Measurements from ENCODE around the gene DHRS7C.

The DHRS7C gene

DNA sequence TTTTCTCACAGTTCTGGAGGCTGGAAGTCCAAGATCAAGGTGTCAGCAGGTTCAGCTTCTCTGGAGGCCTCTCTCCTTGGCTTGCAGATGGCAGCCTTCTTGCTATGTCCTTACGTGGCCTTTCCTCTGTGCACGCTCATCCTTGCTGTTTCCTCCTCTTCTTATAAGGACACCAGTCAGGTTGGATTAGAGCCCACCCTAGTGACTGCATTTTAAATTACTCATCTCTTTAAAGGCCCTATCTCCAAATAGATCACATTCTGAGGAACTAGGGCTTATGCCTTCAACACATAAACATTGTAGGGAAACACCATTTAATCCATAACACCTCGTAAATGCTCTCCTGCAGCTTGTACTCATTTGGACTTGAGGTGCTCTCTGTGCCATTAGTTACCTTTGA, 36.3 kb downstream of the DHRS7C start:
- no peak for DNase-seq

GRCh38 chr17:9750524-9750923, 40.9 kb downstream of the DHRS7C start:
- DNase-seq = no peak

DNA sequence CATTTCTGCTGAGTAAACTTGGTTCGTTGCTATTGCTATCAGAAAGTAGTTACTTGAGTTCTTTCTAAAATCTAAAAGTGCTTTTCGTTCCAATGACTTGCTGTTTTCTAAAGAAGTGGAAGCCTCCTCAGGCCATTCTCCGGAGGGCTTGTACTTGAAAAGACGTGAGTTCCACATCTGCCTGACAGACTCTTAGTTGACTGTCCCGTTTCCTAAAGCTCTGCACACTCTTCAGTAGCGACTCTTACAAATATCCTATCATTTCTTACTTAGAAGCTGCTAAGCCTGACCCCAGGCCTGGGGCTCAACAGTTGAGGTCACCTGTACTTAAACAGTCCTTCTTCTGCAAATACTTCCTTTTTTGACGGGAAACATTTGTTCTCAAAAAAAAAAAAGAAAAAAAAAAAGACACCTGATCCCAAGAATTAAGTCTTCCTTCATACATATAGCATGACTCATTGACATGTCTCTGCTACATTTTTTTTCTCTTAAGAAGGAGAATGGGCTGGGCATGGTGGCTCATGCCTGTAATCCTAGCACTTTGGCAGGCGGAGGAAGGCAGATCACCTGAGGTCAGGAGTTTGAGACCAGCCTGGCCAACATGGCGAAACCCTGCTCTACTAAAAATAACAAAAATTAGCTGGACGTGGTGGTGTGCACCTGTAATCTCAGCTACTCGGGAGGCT, 61.5 kb downstream of the DHRS7C start:
- DNase-seq = no peak

GRCh38 chr17:9729034-9729650, 62.2 kb downstream of the DHRS7C start:
- no peak for DNase-seq

DNA sequence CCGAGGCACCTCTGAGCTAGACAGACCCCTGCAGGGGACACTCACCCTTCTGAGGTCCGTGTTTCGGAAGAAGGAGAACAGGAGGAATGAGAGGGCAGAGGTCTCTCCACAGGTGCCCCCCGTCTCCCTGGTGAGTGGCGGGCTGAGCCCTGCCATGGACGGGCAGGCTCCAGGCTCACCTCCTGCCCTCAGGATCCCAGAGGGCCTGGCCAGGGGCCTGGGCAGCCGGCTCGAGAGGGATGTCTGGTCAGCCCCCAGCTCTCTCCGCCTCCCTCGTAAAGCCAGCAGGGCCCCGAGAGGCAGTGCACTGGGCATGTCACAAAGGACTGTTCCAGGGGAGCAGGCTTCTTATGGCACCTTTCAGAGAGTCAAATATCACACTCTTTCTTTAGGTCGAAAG, 62.8 kb downstream of the DHRS7C start:
- no peak for DNase-seq

- no peak for DNase-seq
These were observed 63.4 kb downstream of the DHRS7C start for GRCh38 chr17:9728005-9728404.

GRCh38 chr17:9726291-9726690, 65.1 kb downstream of the DHRS7C start:
- no peak for DNase-seq

DNA sequence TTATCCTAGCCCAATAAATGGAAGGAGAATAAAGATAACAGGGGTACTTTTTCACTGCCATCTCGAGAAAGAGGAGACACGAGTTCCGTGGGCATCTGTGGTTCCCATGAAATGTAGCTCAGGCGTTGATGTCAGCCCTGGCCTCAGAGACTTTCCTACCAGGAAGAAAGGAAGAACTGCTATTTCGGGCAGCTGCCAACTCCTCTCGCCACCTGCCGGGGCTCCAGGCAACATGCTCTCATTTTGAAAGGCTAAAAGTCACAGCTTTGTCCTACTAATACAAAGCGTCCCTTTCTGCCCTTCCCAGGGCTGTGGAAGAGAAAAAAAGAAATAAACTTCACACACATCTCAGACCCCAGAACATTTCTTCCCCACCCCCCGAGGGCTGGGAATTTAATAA, 65.8 kb downstream of the DHRS7C start:
- no peak for DNase-seq

All from amniotic stem cell (primary cell).